Measurements from ENCODE around the gene PRICKLE4.

Gene PRICKLE4

DNA sequence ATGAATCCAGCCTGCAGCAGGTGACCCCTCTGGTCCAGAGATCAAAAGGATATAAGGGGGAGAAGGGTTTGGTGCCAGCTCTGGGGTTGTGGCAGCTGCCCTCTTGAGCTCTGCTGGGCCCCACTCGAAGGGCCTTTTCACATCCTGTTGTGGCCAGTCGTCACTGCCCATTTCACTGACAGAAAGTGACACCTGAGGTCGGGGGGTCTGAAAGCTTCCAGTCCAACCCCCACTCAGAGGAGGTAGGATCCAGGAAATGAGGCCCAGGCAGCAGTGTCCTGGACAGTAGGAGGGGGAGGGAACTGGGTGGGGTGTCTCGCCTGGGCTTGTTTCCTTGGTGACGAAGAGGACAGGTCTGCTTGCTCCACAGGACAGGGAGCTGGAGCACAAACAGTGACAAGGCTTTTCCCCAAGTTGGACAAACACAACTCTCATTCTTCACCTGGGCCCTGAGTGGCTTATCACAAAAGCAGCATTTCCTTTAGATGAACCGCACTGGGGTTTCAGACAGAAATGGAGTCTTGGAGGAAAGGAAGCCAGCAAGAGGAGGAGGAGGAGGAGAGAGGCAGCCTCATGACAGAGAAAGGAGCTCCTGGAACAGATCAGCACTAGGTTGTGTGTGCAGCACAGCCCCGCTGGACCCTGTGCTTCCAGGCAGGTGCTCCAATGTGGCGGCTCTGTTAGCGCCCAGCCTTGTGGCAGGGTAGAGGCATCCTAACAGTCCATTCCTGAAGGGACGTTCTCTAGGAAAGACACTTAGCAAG is 11.9 kb upstream of the PRICKLE4 start:
- H3K4me1 ChIP-seq (ENCODE audit: insufficient read depth, insufficient read length) = peaks cover 4% of the 10 kb centered on the region
- H3K9me3 ChIP-seq (ENCODE audit: insufficient read depth, low read length) = no peaks in the 10 kb centered on the region
- no peaks in the 10 kb centered on the region for H3K27me3 ChIP-seq (ENCODE audit: insufficient read depth, insufficient read length)
- no peak overlapping the region for H3K4me3 ChIP-seq (ENCODE audit: insufficient read length, low read depth)
- no peak overlapping the region for H3K9ac ChIP-seq (ENCODE audit: insufficient read length, low read depth)
- TF ChIP-seq YY1 (IDR thresholded peaks at IDR 0.05; ENCODE audit: insufficient read depth, insufficient read length) = no peak
- TF ChIP-seq ZNF274 (IDR thresholded peaks at IDR 0.05; ENCODE audit: low read depth, low read length) = no peak
- TF ChIP-seq SUZ12 (IDR thresholded peaks at IDR 0.05; ENCODE audit: extremely low read depth, insufficient read depth, insufficient read length) = no peak
- peaks cover 26% of the 10 kb centered on the region for H3K36me3 ChIP-seq (ENCODE audit: insufficient read depth, insufficient read length, low read length)
- DNase-seq (ENCODE audit: low read depth, low spot score) = no peak

DNA sequence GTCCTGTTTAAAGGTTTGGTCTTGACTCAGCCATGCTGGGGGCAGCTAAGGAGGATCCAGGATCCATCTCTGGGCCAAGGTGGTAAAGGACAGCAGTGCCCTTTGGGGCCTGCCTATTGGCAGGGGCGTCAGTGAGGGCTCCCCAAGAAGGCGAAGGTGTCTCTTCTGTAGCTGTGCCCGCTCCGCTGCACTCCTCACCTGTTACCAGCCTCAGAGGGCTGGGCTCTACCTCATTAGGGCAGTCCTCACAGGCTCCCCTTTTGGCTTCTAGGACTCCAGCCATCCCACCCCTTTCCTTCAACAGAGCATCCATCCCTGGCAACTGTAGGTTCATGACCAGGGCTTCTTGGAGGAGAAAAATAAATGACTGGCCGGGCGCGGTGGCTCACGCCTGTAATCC is 11.2 kb upstream of the PRICKLE4 start:
- H3K4me3 ChIP-seq (ENCODE audit: insufficient read length, low read depth) = no peak overlapping the region
- no peaks in the 10 kb centered on the region for H3K9me3 ChIP-seq (ENCODE audit: insufficient read depth, low read length)
- H3K9ac ChIP-seq (ENCODE audit: insufficient read length, low read depth) = no peak overlapping the region
- no peaks in the 10 kb centered on the region for H3K27me3 ChIP-seq (ENCODE audit: insufficient read depth, insufficient read length)
- H3K36me3 ChIP-seq (ENCODE audit: insufficient read depth, insufficient read length, low read length) = peaks cover 29% of the 10 kb centered on the region
- no peak for DNase-seq (ENCODE audit: low read depth, low spot score)
- TF ChIP-seq ZNF274 (IDR thresholded peaks at IDR 0.05; ENCODE audit: low read depth, low read length) (no peak), YY1 (IDR thresholded peaks at IDR 0.05; ENCODE audit: insufficient read depth, insufficient read length) (no peak), SUZ12 (IDR thresholded peaks at IDR 0.05; ENCODE audit: extremely low read depth, insufficient read depth, insufficient read length) (no peak)
- peaks cover under 1% of the 10 kb centered on the region for H3K4me1 ChIP-seq (ENCODE audit: insufficient read depth, insufficient read length)

DNA sequence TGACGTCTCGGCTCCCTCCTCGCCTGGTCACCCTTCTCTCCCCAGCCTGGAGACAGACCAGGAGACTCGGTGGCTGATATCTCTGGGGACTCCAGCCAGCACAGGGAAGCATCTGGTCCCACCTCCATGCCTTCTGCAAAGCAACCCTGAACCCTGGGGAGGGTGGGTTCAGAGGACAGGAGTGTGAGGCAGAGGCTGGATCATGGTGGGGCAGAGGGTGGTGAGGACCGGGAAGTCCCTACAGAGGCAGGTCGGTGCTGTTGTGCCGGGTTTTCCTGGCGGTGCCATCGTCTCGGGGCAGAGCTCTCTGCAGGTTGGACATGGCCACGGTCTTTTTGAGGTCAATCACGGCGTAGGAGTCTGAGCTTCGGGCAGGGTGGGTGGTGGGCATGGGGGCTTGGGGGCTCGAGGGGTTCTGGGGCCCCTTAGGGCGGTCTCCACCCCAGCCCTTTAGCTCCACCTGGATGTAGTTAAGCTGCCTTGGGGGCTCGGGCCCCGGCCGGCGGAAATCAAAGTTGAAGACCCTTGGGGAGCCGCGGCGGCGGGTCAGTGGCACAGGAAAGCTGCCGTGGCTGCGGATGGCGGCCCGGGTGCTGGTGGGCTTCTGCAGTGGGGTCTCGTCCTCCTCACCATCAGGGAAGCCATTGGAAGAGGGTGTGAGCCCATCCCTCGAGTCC is 10.1 kb upstream of the PRICKLE4 start:
- no peaks in the 10 kb centered on the region for H3K9me3 ChIP-seq (ENCODE audit: insufficient read depth, low read length)
- TF ChIP-seq SUZ12 (IDR thresholded peaks at IDR 0.05; ENCODE audit: extremely low read depth, insufficient read depth, insufficient read length) = no peak
- no peak for TF ChIP-seq YY1 (IDR thresholded peaks at IDR 0.05; ENCODE audit: insufficient read depth, insufficient read length)
- TF ChIP-seq ZNF274 (IDR thresholded peaks at IDR 0.05; ENCODE audit: low read depth, low read length) = no peak
- no peak overlapping the region for H3K4me3 ChIP-seq (ENCODE audit: insufficient read length, low read depth)
- H3K27me3 ChIP-seq (ENCODE audit: insufficient read depth, insufficient read length) = no peaks in the 10 kb centered on the region
- H3K9ac ChIP-seq (ENCODE audit: insufficient read length, low read depth) = no peak overlapping the region
- no peaks in the 10 kb centered on the region for H3K4me1 ChIP-seq (ENCODE audit: insufficient read depth, insufficient read length)
- H3K36me3 ChIP-seq (ENCODE audit: insufficient read depth, insufficient read length, low read length) = peaks cover 39% of the 10 kb centered on the region
- no peak for DNase-seq (ENCODE audit: low read depth, low spot score)

GRCh38 chr6:41771058-41771983 is 9.3 kb upstream of the PRICKLE4 start:
- Histone ChIP-seq H3K36me3 (ENCODE audit: insufficient read depth, insufficient read length, low read length) (peaks cover 40% of the 10 kb centered on the region), H3K4me1 (ENCODE audit: insufficient read depth, insufficient read length) (no peaks in the 10 kb centered on the region), H3K9ac (ENCODE audit: insufficient read length, low read depth) (no peak overlapping the region), H3K27me3 (ENCODE audit: insufficient read depth, insufficient read length) (no peaks in the 10 kb centered on the region), H3K9me3 (ENCODE audit: insufficient read depth, low read length) (no peaks in the 10 kb centered on the region), H3K4me3 (ENCODE audit: insufficient read length, low read depth) (no peak overlapping the region)
- no peak for TF ChIP-seq YY1 (IDR thresholded peaks at IDR 0.05; ENCODE audit: insufficient read depth, insufficient read length)
- TF ChIP-seq SUZ12 (IDR thresholded peaks at IDR 0.05; ENCODE audit: extremely low read depth, insufficient read depth, insufficient read length) = no peak
- no peak for TF ChIP-seq ZNF274 (IDR thresholded peaks at IDR 0.05; ENCODE audit: low read depth, low read length)
- no peak for DNase-seq (ENCODE audit: low read depth, low spot score)

DNA sequence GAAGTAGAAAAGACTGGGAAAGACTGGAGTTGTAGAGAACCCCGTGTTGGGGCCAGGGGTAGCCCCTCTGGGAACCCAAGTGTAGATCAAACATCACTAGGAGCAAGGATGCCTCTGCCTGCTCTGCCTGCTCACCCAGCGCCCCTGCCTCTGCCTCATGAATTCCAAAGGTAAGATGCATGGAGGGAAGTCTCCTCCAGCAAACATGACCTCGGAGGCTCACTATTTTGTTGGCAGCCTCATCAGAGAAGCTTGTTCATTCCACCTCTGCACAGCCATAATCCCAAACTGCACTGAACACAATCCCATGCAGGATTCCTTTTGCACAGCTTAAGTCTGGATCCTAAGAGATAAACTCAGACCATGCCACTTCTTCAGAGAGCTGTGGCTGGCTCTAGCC is 5.7 kb upstream of the PRICKLE4 start:
- H3K36me3 ChIP-seq (ENCODE audit: insufficient read depth, insufficient read length, low read length) = peaks cover 48% of the 10 kb centered on the region
- no peaks in the 10 kb centered on the region for H3K9me3 ChIP-seq (ENCODE audit: insufficient read depth, low read length)
- TF ChIP-seq YY1 (IDR thresholded peaks at IDR 0.05; ENCODE audit: insufficient read depth, insufficient read length) = no peak
- TF ChIP-seq SUZ12 (IDR thresholded peaks at IDR 0.05; ENCODE audit: extremely low read depth, insufficient read depth, insufficient read length) = no peak
- TF ChIP-seq ZNF274 (IDR thresholded peaks at IDR 0.05; ENCODE audit: low read depth, low read length) = no peak
- no peak overlapping the region for H3K4me3 ChIP-seq (ENCODE audit: insufficient read length, low read depth)
- no peak overlapping the region for H3K9ac ChIP-seq (ENCODE audit: insufficient read length, low read depth)
- no peak for DNase-seq (ENCODE audit: low read depth, low spot score)
- no peaks in the 10 kb centered on the region for H3K27me3 ChIP-seq (ENCODE audit: insufficient read depth, insufficient read length)
- H3K4me1 ChIP-seq (ENCODE audit: insufficient read depth, insufficient read length) = no peaks in the 10 kb centered on the region

DNA sequence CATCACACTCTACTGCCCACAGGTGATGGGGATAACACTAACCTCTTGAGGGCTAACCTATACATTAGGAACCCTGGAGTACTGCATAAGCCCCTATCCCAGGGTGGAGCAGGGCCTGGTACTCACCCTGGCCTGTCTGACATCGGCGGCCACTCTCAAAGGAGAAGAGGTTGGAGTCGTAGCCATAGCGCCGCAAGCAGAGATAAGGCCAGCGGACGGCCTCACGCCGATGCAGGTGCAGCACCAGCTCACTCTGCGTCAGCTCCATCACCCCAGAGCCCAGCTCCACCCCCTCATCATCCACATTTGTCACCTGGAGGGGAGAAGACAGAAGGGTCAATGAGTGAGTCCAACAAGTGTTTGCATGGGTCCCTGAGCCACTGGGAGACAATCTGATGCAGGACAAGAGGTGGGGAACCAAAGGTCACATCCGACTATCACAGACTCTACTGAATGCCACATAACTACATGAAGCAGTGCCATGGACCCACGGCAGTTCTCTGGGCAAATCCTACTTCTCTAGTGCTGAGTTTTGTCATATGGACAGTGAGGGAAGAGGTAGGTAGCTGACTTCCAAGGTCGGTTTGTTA is 5.2 kb upstream of the PRICKLE4 start:
- Histone ChIP-seq H3K9ac (ENCODE audit: insufficient read length, low read depth) (no peak overlapping the region), H3K36me3 (ENCODE audit: insufficient read depth, insufficient read length, low read length) (peaks cover 45% of the 10 kb centered on the region), H3K9me3 (ENCODE audit: insufficient read depth, low read length) (no peaks in the 10 kb centered on the region), H3K4me1 (ENCODE audit: insufficient read depth, insufficient read length) (no peaks in the 10 kb centered on the region), H3K27me3 (ENCODE audit: insufficient read depth, insufficient read length) (no peaks in the 10 kb centered on the region), H3K4me3 (ENCODE audit: insufficient read length, low read depth) (no peak overlapping the region)
- no peak for TF ChIP-seq ZNF274 (IDR thresholded peaks at IDR 0.05; ENCODE audit: low read depth, low read length)
- TF ChIP-seq YY1 (IDR thresholded peaks at IDR 0.05; ENCODE audit: insufficient read depth, insufficient read length) = no peak
- no peak for TF ChIP-seq SUZ12 (IDR thresholded peaks at IDR 0.05; ENCODE audit: extremely low read depth, insufficient read depth, insufficient read length)
- DNase-seq (ENCODE audit: low read depth, low spot score) = no peak
